Measurements from ENCODE around the gene CSNK1G3.

CSNK1G3 gene

GRCh38 chr5:123496892-123497291, 15.1 kb upstream of the CSNK1G3 start:
- POLR2A ChIA-PET: no interaction called here
- TF ChIP-seq CTCF (IDR thresholded peaks at IDR 0.05; ENCODE audit: control extremely low read depth, extremely low read depth, low read depth, missing control alignments): no peak
- CTCF ChIA-PET: interaction anchor here (1.1 to 2.3 kb wide), 3 partner anchors 9 to 13 kb away, joined by 3 to 9 read pairs (median 8); no protein-coding TSS in a partner anchor
- DNase-seq (ENCODE audit: extremely low spot score): no peak

GRCh38 chr5:123500471-123500870, 11.5 kb upstream of the CSNK1G3 start:
- TF ChIP-seq CTCF (IDR thresholded peaks at IDR 0.05; ENCODE audit: control extremely low read depth, extremely low read depth, low read depth, missing control alignments): no peak
- CTCF ChIA-PET: interaction anchor here (0.8 to 1.8 kb wide), 5 partner anchors 7 to 38 kb away, joined by 3 to 5 read pairs (median 4); partner anchors contain the start of gene CSNK1G3

DNA sequence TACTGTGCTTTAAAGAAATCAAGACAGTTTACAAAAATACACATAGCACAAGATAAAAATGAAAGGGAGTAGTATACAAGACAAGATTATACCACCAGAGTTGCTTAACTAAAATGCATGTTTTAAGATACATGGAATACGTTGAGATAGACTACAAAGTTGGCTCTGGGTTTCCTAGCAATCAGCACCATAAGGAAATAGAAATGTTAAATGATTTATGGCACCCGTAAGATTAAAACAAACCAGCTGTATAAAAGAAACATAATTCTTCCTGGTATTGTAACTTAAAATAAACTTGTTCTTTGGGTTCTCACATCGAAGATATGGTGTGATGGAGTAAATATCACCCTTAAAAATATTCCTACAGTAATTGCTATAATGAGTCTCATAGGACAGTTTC, 9.9 kb upstream of the CSNK1G3 start:
- no peak for TF ChIP-seq CTCF (IDR thresholded peaks at IDR 0.05; ENCODE audit: control extremely low read depth, extremely low read depth, low read depth, missing control alignments)
- ChIA-PET CTCF (interaction anchor here (1.6 to 1.8 kb wide), 2 partner anchors 9 to 21 kb away, joined by 4 to 5 read pairs; no protein-coding TSS in a partner anchor), POLR2A (no interaction called here)
- no peak for DNase-seq (ENCODE audit: extremely low spot score)

More at GRCh38 chr5:123500471-123500870, 11.5 kb upstream of the CSNK1G3 start:
- DNase-seq (ENCODE audit: extremely low spot score): no peak
- POLR2A ChIA-PET: no interaction called here

DNA sequence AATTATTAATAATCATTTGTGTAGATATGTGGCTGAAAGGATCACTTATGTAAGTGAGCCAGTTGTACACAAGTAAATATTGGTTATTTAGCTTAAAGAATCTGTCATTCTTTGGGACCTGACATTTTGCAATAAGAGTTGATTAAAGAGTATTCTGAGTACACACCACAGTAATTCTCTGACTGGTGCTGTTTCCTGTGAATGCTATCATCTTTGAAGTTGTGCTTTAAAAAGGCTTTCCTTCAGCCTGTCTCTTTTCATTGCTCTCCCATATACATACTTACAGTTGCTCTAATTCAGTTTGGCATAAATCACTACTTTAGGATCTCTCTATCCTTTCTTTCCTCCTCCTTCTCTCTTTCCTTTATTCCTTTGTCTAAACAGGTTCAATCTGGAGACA, 8.7 kb upstream of the CSNK1G3 start:
- no peak for DNase-seq (ENCODE audit: extremely low spot score)
- TF ChIP-seq CTCF (IDR thresholded peaks at IDR 0.05; ENCODE audit: control extremely low read depth, extremely low read depth, low read depth, missing control alignments): no peak
- POLR2A ChIA-PET: no interaction called here
- CTCF ChIA-PET: interaction anchor here (1.5 kb wide), 1 partner anchor 80 kb away, joined by 4 read pairs; the partner anchor contains the start of gene CEP120

DNA sequence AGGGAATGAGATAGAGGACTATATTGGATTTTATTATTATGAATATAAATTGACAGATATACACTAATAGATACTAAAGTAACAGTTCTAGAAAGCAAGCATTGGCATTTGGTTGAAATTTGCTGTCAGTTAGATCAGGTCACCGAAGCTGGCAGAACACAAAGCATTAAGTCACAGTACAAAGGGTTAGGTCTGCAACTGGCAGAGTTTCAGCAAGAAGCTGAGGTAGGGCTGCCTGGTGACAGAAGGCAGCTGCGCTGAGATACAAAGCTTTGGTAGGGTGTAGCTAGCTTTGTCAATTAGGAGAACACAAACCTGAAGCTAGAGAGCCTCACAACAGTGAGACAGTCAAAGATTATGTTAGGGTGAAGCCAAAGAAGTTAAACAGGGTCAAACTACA, 6.3 kb upstream of the CSNK1G3 start:
- DNase-seq (ENCODE audit: extremely low spot score): no peak
- POLR2A ChIA-PET: no interaction called here
- CTCF ChIA-PET: interaction anchor here (1.2 to 1.4 kb wide), 2 partner anchors 10 to 56 kb away, joined by 3 to 8 read pairs; no protein-coding TSS in a partner anchor
- TF ChIP-seq CTCF (IDR thresholded peaks at IDR 0.05; ENCODE audit: control extremely low read depth, extremely low read depth, low read depth, missing control alignments): no peak

DNA sequence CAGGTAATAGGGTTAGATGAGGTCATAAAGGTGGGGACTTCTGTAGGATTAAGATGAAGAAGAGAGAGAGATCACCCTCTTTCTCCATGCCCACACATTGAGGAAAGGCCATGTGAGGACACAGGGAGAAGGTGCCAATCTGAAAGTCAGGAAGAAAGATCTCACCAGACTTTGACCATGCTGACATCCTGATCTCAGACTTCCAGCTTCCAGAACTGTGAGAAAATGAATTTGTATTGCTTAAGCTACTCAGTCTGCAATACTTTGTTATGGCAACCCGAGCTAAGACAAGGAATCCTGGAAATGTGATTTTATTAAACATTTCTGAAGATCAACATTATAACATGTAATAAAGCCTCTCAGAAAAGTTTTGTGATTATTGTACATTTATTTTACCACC, 3.5 kb upstream of the CSNK1G3 start:
- no peak for TF ChIP-seq CTCF (IDR thresholded peaks at IDR 0.05; ENCODE audit: control extremely low read depth, extremely low read depth, low read depth, missing control alignments)
- ChIA-PET CTCF (interaction anchor here (0.8 to 1.7 kb wide), 4 partner anchors 9 to 53 kb away, joined by 3 to 4 read pairs (median 3); no protein-coding TSS in a partner anchor), POLR2A (no interaction called here)
- DNase-seq (ENCODE audit: extremely low spot score): no peak
